T-helper 22 cell (primary cell): ENCODE measurements around the gene ZNF688.
"Not testable (repeated sequence)": the region's sequence is repeated elsewhere in the genome, so short reads cannot be mapped to it uniquely, and the experiment has no call there.

Experiments
- DNase-seq: peaks from one replicate; pipeline ENCODE4 v3.0.0-alpha.2; 2020; ENCODE audit warnings: low read depth

The ZNF688 gene

DNA sequence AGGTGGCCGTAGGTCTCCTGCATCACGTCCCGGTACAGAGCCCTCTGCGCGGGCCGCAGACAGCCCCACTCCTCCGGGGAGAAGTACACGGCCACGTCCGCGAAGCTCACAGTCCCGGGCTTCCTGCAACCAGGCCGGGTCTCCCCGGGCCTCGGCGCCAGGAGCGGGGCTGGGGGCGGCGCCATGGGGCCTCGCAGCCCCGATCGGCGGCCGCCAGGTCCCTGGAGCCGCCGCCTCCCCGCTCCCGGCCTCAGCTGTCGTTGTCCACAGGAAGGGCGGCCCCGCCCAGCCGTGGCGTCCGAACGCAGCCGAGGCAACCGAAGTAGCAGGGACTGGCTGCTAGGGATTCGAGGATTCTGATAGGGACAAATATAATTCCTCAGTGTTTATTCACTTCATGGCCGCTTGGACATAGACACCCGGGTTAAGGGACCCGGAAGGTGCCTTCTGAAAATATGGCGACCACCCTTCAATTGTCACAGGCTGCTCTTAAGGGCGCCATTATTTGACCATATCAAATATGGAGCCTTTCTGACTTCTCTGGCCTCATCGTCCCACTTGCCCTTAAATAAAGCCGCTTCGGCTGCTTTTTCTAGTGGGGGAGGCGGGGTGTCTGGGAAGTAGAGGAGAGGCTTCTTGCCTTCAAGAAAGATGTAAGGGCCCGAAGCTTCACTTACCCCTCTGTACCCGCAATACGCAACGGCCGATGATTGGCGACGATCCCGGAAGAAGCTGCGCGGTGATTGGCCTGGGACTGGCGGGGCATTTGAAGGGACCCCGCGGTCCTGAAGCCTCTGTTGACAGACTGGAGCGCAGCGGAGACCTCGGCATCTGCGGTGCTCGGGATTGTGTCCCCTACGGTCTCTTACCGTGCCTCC is at the start of gene ZNF688:
Gene ZNF688, minus strand, starts transcription at position 270 of the 878 bp plus-strand sequence. Its CDS starts 85 bp downstream, at position 185.
- peak; percentile 97 for DNase-seq

- no peak for DNase-seq
Observed at GRCh38 chr16:30620169-30620568, 48.7 kb upstream of the ZNF688 start.

DNA sequence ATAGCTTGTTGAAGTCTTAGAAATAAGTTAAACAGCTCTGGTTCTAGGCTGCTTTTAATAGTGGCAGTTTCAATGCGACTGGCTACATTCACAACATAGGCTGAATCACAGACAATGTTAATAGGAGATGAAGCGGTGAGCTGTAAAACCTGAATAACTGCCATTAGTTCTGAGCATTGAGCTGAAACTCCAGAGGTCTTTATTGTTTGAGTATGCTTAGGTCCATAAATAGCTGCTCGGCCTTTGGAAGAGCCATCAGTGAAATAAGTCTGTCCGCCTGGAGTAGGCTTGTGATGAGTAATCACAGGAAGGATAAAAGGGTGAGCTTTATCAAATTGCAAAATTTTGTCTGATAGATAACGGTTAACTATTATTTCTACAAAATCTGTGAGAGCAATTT is 48.1 kb upstream of the ZNF688 start:
- DNase-seq, result no peak

- no peak for DNase-seq
Observed at GRCh38 chr16:30619202-30619601, 47.7 kb upstream of the ZNF688 start.

GRCh38 chr16:30615358-30616091 is 44.0 kb upstream of the ZNF688 start:
- peak; percentile 37 for DNase-seq

GRCh38 chr16:30609926-30610839 is 38.7 kb upstream of the ZNF688 start, which contains the start of gene ZNF689:
ZNF689 (minus strand) TSS chr16:30610389; CDS start chr16:30610041, 348 bp downstream.
- peak; percentile 89 for DNase-seq

DNA sequence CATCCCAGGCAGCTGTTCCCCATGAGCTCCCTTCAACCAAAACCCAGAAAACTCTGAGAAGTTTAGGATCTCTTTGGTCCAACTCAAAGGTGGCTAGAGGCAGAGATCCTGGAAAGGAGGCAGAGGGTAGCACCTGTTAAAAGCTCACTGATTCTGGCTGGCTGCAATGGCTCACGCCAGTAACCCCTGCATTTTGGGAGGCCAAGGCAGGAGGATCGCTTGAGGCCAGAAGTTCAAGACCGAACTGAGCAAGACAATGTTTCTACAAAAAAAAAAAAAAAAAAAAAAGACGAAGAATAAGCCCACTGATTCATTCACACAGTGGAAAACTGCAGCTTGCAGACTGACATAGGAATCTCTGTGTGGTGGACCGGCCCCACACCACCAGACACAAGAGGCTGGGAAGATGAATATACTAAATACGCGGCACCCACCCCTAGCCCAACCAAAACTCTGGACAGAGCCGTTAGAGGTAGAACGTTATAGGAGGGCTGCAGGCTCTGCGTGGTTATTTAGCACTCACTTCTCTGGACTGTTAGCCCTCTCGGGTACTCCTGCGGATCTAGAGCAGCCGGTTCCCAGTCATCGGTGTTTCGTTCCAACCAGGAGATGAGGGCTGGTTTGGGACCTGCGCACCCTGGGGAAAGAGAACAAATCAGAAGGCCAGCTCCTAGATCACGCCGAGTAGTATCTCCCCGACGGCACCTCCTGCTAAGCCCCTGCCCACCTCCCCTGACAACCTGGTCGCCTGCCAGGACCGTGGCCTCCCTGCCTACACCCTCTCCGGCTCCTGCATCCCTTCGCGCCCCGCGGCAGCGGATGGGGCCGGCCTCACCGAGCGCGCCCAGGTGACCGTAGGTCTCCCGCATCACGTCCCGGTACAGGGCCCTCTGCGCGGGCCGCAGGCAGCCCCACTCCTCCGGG is 37.8 kb upstream of the ZNF688 start:
- no peak for DNase-seq

DNA sequence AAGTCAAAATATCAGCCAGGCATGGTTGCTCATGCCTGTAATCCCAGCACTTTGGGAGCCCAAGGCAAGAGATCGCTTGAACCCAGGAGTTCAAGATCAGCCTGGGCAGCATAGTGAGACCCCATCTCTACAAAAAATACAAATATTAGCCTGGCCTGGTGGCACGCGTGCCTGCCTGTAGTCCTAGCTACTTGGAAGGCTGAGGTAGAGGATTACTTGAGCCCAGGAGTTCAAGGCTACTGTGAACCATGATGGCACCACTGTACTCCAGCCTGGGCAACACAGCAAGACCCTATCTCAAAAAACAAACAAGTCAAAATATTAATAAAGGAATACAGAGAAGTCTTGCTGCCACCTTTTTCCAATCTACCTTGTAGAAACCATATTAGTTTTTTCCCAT is 34.5 kb upstream of the ZNF688 start:
- DNase-seq, result no peak

DNA sequence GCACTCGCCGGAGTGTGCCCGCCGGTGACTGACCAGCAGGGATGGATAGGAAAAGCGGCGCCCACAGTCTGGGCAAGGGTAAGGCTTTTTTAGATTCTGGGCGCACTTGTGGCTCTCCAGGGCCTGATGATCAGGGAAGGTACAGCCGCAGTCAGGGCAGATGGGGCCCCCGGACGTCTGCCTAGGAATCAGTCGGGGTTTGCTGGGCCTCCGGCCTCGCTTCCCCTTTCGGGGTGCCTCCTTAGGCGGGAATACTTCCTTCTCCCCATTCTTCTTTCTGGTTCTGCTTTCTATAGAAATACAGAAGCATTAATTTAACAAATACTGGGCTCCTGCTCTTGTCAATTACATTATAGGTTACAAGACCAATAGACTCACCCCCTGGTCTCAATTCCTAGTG is 33.6 kb upstream of the ZNF688 start:
- DNase-seq, result no peak

DNA sequence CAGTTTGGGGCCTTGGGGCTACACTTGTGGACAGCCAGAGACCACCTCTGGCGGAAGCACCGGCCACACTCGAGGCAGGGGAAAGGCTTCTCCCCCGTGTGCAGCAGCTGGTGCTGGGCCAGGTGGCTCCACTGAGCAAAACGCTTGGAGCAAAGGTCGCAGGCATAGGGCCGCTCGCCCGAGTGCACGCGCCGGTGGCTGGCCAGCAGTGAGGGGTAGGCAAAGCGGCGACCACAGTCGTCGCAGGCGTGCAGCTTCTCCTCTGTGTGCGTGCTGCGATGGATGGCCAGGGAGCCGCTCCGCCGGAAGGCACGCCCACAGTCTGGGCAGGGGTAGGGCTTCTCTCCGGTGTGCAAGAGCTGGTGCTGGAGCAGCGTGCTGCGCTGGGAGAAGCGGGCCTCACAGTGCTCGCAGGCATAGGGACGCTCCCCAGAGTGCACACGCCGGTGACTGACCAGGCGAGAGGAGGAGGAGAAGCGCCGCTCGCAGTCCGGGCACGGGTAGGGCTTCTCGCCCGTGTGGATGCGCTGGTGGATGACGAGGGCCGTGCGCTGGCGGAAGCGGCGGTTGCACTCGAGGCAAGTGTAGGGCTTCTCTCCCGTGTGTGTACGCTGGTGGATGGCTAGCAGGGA is 32.9 kb upstream of the ZNF688 start:
- DNase-seq, result no peak

GRCh38 chr16:30603945-30604315 is 32.4 kb upstream of the ZNF688 start:
- DNase-seq, result no peak

- DNase-seq, result no peak
Observed at GRCh38 chr16:30602616-30603277, 31.2 kb upstream of the ZNF688 start.

DNA sequence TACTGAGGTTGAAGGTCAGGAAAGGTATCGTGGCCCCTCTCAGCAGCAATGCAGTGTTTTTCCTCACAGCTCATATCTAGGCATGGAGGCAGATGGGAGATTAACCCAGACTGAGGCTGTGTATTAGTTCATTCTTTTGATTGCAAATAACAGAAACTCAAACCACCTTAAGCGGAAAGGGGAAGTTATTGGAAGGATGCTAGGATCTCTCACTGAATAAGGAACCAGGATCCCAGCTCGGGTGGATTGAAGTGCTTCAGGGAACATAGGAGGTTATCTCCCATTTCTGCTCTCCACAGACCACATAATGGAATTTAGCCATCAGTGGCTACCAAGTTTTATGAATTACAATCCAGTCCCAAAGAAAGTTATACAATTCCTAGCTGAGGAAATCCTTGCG is 30.5 kb upstream of the ZNF688 start:
- DNase-seq, result no peak

GRCh38 chr16:30600929-30601328 is 29.4 kb upstream of the ZNF688 start:
- no peak for DNase-seq

DNA sequence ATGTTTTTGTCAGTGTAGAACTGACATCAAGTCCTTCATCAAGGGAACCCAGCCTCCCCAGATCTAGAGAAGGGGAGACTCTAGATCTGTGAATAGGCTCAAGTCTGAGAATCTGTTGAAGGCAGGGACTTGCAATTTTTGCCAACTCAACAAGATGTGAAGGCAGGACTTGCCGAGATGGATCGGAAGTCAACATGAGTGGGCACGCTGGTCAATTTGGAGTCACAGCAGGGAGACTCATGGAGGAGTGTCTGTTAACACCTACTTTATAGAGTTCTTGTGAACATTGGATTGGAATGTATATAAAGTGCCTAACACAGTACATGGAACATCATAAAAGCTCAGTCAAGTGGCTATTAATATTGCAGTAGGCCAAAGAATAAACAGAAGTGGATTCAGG is 28.7 kb upstream of the ZNF688 start:
- no peak for DNase-seq

DNA sequence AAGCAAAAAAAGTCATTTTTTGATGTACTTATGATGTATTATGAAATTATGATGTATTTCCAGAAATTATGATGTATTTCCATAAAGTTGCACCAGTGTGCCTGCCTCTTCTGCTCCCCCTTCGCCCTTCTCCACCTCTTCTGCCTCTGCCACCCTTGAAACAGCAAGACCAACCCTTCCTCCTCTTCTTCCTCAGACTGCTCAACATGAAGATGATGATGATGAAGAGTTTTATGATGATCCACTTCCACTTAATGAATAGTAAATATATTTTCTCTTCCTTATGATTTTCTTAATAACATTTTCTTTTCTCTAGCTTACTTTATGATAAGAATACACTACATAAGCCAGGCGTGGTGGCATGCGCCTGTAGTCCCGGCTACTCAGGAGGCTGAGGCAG is 21.4 kb upstream of the ZNF688 start:
- DNase-seq, result no peak

DNA sequence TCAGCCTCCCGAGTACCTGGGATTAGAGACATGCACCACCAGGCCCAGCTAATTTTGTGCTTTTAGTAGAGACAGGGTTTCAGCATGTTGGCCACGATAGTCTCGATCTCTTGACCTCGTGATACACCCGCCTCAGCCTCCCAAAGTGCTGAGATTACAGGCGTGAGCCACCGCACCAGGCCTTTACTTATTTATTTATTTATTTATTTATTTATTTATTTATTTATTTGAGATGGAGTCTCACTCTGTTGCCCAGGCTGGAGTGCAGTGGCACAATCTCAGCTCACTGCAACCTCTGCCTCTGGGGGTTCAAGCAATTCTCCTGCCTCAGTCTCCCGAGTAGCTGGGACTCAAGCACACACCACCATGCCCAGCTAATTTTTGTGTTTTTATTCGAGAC is 19.4 kb upstream of the ZNF688 start:
- not testable (repeated sequence) for DNase-seq

GRCh38 chr16:30589582-30589981 is 18.1 kb upstream of the ZNF688 start:
- DNase-seq, result not testable (repeated sequence)

- no peak for DNase-seq
Observed at GRCh38 chr16:30588651-30589050, 17.1 kb upstream of the ZNF688 start.
